ENCODE data around the gene HECA.
A peak's percentile ranks its signal among the peaks of the same experiment; 100 is the strongest.

HECA gene

DNA sequence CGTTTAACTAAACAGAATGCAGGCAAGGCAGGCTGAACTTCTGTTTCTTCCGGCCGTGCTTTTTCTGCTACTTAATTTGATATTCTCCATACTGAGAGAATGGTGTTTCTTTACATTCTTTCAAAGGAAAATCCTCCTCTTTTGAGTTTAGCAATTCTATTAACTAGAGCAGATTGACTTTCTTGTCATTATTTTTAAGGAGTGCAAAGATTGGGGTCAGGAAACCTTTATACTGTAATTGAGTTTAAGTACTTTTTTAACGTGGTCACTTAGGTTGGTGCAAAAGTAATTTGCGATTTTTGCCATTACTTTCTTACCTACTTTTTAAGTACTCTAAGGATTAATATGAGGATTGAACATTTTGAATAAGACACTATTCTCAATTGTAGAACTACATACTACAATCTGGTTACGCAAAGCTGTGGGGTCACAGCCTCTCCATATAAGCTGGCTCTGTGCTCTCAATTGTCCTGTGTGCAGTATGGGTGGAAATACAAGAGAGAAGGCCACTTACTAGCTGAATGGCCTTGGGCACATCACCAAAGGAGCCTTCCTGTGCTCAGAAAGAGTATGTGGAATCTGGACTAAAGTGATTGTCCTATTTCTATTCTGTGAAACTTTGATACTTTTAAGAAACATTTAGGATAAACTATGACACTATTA lies 16.7 kb downstream of the HECA start:
- DNase-seq (ENCODE audit: low read depth in 2 of 2) = no peak
- no peak overlapping the region for H3K4me3 ChIP-seq (replicated peaks in 1 of 2; ENCODE audit: low read depth in 2 of 2, low read length in 2 of 2)
- TF ChIP-seq, protein P1, sequence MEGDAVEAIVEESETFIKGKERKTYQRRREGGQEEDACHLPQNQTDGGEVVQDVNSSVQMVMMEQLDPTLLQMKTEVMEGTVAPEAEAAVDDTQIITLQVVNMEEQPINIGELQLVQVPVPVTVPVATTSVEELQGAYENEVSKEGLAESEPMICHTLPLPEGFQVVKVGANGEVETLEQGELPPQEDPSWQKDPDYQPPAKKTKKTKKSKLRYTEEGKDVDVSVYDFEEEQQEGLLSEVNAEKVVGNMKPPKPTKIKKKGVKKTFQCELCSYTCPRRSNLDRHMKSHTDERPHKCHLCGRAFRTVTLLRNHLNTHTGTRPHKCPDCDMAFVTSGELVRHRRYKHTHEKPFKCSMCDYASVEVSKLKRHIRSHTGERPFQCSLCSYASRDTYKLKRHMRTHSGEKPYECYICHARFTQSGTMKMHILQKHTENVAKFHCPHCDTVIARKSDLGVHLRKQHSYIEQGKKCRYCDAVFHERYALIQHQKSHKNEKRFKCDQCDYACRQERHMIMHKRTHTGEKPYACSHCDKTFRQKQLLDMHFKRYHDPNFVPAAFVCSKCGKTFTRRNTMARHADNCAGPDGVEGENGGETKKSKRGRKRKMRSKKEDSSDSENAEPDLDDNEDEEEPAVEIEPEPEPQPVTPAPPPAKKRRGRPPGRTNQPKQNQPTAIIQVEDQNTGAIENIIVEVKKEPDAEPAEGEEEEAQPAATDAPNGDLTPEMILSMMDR (IDR thresholded peaks at IDR 0.05; ENCODE audit: low read depth, low read length) = no peak

DNA sequence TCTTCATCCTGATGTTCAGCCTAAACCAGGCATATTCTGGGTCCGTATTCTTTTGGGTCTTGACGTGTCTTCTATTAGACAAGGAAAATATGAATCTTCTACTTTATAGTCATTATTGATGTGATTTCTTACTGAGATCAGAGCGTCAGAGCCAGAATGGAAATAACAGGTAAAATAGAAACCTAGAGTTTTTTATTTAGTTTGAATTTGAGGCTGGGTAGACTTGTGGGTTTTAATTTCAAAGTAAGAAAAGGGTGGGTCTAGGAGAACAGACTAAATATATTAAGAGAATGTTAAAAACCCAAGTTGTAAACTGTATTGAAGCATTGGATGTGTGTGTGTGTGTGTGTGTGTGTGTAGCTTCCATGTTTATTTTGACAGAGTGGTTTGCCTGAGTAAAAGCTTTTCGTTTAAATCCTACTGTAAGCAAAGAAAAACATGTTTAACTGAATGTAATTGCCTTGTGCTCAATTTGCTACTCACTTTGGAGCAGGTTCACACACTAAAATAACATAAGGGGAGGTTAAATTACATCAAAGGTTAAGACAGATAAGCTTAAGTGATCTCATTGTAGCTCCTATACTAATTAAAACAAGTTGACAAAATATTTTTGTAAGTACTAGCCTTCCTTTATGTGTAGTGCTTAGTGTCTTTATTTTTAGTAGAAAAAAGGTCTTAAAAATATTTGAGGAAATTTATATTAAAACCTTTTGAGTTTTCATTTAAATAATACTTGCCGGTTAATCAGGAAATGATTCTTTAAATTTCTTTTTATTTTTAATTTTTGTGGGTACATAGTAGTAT lies 17.4 kb downstream of the HECA start:
- no peak overlapping the region for H3K4me3 ChIP-seq (replicated peaks in 1 of 2; ENCODE audit: low read depth in 2 of 2, low read length in 2 of 2)
- no peak for DNase-seq (ENCODE audit: low read depth in 2 of 2)
- TF ChIP-seq, protein P1 (IDR thresholded peaks at IDR 0.05; ENCODE audit: low read depth, low read length) = no peak

DNA sequence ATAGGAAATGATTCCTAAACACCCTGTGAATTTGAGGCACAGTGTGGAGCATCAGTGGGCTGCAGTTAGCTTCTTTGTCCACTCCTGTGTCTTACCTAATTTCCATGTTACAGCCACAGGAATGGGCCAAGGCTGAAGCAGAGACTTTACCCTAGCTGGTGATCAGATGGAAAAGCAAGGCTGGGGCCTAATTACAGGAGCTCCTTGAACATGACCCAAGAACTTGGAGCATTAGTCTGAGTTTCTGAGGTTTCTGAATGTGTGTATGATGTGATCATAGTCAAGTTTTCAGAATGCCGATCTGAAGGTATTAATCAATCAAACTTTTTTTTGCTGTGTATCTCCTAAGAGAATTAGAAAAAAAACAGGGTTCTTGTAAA lies 18.0 kb downstream of the HECA start:
- DNase-seq (ENCODE audit: low read depth in 2 of 2) = no peak
- TF ChIP-seq, protein P1 (IDR thresholded peaks at IDR 0.05; ENCODE audit: low read depth, low read length) = no peak
- H3K4me3 ChIP-seq (replicated peaks in 1 of 2; ENCODE audit: low read depth in 2 of 2, low read length in 2 of 2) = no peak overlapping the region

DNA sequence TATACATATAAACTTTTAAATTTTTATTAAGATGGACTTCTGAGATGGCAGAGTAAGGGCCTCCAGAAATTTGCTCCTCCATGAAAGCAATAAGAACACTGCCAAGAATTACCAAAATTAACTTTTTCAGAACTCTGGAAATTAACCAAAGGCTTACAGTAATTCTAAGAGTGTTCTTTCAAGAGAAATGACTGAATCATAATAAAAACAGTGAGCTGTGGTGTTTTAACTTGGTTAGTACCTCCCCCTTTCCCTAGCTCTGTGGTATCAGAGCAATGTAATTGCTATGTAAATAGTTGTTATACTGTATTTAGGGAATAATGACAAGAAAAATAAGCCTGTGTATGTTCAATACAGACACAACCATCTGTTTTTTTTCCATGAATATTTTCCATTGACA lies 19.0 kb downstream of the HECA start:
- peak; percentile 41 to 65 for DNase-seq (ENCODE audit: low read depth in 2 of 2)
- TF ChIP-seq, protein P1 (IDR thresholded peaks at IDR 0.05; ENCODE audit: low read depth, low read length) = no peak
- H3K4me3 ChIP-seq (replicated peaks in 1 of 2; ENCODE audit: low read depth in 2 of 2, low read length in 2 of 2) = no peak overlapping the region

DNA sequence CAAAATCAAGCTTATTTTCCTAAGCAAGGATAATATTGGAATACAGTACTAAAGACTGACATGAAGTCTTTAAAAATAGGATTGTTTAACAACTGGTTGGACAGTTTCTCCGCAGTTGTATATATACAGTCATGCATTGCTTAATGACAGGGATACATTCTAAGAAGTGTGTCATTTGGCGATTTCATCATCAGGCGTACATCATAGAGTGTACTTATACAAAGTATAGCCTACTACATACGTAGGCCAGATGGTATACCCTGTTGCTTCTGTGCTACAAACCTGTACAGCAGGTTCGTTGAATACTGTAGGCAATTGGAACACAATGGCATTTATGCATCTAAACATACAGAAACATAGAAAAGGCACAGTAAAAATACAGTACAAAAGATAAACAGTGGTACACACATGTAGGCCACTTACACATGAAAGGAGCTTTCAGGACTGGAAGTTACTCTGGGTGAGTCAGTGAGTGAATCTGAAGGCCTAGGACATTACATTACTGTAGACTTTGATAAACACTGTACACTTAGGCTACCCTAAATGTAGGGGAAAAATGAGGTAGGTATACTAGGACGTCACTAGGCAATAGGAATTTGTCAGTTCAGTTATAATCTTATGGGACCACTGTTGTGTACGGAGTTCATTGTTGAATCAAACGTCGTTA lies 20.1 kb downstream of the HECA start:
- H3K4me3 ChIP-seq (replicated peaks in 1 of 2; ENCODE audit: low read depth in 2 of 2, low read length in 2 of 2) = no peak overlapping the region
- TF ChIP-seq, protein P1 (IDR thresholded peaks at IDR 0.05; ENCODE audit: low read depth, low read length) = no peak
- peak in 1 of 2 donors; percentile 49 for DNase-seq (ENCODE audit: low read depth in 2 of 2)

DNA sequence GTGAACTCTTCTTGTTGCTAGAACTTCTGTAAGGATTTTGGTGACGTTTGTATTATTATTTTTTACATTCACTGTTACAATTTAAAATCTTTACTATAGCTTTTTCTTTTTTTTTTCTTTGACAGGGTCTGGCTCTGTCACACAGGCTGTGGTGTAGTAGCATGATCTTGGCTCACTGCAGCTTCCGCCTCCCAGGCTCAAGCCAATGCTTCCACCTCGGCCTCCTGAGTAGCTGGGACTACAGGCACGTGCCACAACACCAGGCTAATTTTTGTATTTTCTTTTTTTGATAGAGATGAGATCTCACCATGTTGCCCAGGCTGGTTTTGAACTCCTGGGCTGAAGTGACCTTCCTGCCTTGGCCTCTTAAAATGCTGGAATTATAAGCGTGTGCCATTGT lies 21.2 kb downstream of the HECA start:
- DNase-seq (ENCODE audit: low read depth in 2 of 2) = no peak

More for the DNA sequence above, 21.2 kb downstream of the HECA start:
- TF ChIP-seq, protein P1 (IDR thresholded peaks at IDR 0.05; ENCODE audit: low read depth, low read length) = no peak
- no peak overlapping the region for H3K4me3 ChIP-seq (replicated peaks in 1 of 2; ENCODE audit: low read depth in 2 of 2, low read length in 2 of 2)
